AG10803 (cell line): ENCODE measurements around the gene C2orf49.

ENCODE experiments used
- DNase-seq: peaks from one replicate; pipeline ENCODE4 v3.0.0; 2010; ENCODE audit warnings: low read depth
- H3K4me3 ChIP-seq: 2 replicates; pipeline ENCODE4 v1.5.1; 2011; ENCODE audit warnings: mild to moderate bottlenecking, low read length, control low read depth
- TF ChIP-seq, protein P1 (sequence below): conservative IDR thresholded peaks from 2 replicates; pipeline ENCODE4 v1.5.1; 2011; ENCODE audit warnings: mild to moderate bottlenecking, low read length, control low read depth, inconsistent platforms

C2orf49 gene

DNA sequence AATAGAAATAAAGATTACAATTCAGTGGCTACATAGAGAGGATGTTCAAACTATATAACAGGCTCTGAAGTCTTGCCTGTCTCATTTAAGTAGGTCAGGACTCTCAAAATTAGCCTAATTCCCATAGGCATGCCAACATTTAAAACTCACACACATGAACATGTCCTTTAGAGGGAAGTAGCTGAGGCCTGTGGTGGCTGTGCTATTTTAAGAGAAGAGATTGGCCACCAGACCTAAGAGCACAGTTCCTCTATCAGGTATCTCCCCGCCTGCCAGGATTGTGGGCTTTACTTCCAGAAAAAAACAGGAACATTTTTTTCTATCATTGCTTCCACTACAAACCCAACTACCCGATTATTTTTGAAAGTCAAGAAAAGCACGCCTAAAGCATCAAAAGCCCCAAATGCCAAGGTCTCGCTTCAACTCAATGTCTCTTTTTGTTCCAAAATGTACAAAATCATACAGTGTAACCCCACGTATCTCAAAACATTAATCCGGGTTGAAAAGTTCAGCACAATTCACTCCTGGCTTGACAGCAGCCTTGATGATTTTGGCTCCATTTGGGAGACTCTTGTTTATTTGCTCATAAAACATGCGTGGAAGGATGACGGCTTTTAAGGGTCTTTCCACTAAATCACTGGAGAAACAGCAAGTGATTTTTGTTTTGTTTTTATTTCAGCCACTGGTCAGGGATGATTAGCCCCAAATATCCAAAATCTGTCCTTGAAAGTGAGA, 46.3 kb downstream of the C2orf49 start:
- TF ChIP-seq, protein P1, sequence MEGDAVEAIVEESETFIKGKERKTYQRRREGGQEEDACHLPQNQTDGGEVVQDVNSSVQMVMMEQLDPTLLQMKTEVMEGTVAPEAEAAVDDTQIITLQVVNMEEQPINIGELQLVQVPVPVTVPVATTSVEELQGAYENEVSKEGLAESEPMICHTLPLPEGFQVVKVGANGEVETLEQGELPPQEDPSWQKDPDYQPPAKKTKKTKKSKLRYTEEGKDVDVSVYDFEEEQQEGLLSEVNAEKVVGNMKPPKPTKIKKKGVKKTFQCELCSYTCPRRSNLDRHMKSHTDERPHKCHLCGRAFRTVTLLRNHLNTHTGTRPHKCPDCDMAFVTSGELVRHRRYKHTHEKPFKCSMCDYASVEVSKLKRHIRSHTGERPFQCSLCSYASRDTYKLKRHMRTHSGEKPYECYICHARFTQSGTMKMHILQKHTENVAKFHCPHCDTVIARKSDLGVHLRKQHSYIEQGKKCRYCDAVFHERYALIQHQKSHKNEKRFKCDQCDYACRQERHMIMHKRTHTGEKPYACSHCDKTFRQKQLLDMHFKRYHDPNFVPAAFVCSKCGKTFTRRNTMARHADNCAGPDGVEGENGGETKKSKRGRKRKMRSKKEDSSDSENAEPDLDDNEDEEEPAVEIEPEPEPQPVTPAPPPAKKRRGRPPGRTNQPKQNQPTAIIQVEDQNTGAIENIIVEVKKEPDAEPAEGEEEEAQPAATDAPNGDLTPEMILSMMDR = no peak
- DNase-seq = no peak
- no peak overlapping the region for H3K4me3 ChIP-seq

DNA sequence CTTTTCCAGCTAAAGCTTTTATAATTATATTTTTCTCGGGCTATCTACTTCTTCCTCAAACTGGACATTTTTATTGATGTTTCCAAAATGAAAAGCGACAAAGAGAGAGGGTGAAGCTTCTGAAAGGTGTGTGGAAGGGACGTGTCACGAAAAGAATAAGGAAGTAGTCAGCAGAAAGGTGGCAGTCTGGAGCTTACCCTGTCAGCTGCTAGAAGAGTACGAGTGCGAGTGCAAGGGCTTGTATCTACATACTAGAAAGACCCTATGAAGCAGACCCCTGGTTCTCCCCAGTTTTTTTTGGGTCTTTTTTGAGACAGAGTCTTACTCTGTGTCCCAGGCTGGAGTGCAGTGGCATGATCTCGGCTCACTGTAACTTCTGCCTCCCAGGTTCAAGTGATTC, 46.9 kb downstream of the C2orf49 start:
- TF ChIP-seq, protein P1 = no peak
- no peak for DNase-seq
- H3K4me3 ChIP-seq = no peak overlapping the region

DNA sequence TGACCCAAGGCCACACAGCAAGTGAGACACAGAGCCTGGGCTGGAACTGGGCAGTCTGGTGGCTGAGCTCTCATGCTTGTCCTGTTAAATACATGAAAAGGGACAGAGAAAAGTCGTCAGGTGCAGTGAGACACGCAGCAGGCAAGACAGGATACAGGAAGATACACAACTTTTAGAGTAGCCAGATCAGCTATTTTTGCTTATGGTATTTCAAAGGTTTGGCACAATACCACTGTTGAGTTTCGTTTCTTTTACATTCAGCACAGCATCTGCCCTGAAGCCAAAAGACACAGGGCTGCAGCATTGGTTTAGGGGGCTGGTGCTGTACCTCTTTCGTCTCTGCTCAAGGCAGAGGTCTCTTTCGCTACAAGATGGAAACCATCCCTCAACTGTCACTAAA, 47.5 kb downstream of the C2orf49 start:
- H3K4me3 ChIP-seq = no peak overlapping the region
- TF ChIP-seq, protein P1 = no peak
- DNase-seq = no peak

DNA sequence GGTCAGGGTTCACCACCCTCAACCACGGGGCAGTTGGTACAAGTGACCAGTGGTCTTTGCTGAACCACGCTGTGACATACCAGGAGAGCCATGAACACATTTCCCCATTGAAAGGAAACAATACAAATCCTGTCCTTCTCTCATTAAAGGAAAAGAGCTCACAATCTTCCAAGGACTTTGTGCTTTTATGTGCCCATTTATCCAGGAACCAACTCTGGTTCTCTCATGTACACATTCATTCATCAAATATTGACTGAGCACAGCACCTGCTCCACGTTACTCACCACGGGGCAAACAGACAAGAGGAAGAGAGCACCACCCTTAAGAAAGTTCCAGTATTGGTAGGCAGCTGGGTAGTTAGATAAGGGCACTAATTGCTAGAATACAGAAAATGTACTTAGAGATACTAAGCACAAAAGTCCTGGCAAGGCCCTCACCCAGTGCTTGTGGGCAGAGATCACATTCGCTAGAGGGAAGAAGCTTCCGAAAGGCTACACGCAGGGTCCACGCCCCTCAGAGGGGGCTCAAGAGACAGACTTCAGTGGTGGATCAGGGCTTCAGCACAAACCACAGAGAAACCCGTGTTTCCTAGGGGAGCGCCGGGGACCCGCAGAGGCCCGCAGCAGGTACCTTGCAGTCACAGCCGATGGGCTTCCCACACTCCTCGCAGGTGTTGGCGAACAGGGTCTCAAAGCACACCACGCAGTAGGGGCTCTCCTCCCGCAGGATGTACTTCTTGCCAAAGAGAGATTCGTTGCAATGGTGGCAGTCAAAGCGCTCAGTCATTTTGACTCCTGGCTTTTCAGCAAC, 48.6 kb downstream of the C2orf49 start:
- TF ChIP-seq, protein P1 = no peak
- no peak overlapping the region for H3K4me3 ChIP-seq
- no peak for DNase-seq

DNA sequence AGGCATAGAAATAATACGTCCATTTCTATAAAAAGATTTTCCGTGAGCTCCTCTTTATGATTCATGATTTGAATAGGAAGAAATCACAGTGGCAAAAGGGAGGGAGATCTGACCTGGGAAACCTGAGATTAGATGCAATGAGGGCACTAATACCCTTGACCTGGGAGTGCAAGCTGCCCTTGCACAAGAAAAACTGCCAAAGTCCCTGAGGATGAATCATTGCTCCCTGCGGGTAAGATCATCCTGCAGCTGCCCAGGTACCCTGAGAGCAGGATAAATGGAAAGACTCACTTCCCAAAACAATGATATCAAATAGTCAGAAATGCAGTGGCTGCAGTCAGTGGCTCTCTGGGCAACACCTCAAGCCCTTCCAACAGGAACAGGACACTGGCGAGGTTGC, 49.9 kb downstream of the C2orf49 start:
- DNase-seq = no peak
- TF ChIP-seq, protein P1 = no peak
- H3K4me3 ChIP-seq = no peak overlapping the region

DNA sequence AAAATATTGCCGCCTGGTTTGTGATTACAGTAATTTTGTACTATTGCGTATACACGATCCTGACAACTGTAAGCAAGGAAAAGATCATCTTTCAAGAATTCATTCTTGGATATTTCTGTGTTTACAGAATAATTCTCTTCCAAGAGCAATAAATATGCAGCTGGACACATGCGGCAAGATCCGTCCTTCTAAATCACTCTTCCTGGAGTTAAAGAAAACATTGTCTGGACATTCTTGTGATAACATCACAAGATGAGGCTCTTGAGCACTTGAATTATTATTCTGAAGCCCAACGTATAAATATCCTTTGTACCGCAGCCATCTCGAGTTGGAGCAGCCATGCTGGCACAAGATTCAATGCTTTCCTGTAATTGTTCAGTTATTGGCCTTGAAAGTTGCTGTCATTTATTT, 51.6 kb downstream of the C2orf49 start:
- DNase-seq = peak; percentile 97
- no peak overlapping the region for H3K4me3 ChIP-seq

More for the DNA sequence above, 51.6 kb downstream of the C2orf49 start:
- TF ChIP-seq, protein P1 = no peak
